Measurements from ENCODE around the gene ZNF837.
"Not testable (repeated sequence)": the region's sequence is repeated elsewhere in the genome, so short reads cannot be mapped to it uniquely, and the experiment has no call there.

The ZNF837 gene

DNA sequence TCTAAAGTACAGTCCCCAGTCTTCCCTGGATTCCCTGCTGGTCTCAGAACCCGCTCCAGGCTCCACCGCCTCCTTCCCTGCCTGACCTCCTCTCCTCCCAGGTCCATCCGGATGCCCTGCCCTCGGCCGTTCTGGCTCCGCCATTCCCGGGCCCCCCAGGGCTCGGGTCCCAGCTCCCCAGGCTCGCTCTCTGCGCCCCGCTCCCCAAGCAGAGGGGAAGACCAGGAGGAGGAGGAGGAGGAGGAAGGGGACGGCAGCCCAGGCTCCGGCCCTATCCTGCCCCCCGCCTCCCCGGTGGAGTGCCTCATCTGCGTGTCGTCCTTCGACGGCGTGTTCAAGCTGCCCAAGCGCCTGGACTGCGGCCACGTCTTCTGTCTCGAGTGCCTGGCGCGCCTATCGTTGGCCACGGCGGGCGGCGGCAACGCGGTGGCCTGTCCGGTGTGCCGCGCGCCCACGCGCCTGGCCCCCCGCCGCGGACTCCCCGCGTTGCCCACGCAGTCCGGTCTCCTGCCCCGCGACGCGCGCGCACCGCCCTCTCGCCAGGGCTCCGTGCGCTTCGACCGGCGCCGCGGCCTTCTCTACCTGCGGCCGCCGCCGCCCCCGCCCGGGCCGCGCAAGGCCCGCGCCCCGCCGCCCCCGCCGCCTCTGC lies 15.3 kb upstream of the ZNF837 start:
- DNase-seq, result peak; percentile 57

- peak; percentile 50 for DNase-seq
Measured at GRCh38 chr19:58395220-58395978, 14.6 kb upstream of the ZNF837 start, which contains the start of gene RNF225. RNF225 (plus strand) TSS chr19:58395656; CDS start chr19:58396090, 434 bp downstream.

- DNase-seq, result no peak
Measured at GRCh38 chr19:58394821-58395219, 14.0 kb upstream of the ZNF837 start.

DNA sequence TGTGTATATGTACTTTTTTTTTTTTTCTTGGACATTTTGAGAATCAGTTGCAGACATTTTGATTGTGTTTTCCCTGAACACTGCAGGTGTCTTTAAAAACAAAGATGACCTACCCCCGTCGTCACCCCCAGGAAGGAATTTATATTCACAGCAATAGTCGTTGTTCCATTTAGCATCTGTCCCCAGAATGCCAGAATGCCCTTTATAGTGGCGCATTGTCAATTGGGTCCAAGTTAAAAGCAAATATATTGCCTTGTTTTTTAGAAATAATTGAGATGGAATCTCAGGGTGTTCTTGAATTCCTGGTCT lies 12.8 kb upstream of the ZNF837 start:
- DNase-seq, result no peak

DNA sequence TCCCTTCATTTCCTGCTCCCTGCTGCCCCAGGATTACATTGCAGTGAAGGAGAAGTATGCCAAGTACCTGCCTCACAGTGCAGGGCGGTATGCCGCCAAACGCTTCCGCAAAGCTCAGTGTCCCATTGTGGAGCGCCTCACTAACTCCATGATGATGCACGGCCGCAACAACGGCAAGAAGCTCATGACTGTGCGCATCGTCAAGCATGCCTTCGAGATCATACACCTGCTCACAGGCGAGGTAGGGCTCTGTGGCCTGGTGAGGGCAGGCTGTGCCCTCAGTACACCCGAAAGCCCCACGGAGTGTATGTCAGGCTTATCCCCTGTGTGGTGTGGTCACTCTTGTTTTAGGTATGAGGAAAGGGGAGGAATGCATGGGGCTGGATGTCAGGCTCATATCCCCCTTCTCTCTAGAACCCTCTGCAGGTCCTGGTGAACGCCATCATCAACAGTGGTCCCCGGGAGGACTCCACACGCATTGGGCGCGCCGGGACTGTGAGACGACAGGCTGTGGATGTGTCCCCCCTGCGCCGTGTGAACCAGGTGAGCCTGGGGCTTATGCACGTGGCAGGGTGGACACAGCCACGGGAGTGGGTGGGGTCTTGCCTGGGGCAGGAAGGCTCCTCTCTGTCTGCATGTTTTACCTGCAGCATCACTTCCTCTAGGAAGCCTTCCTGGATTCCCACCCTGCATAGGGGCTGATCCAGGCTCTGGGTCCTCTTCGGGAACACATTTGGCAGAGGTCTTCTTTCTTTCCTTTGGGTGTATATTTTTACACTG lies 12.3 kb upstream of the ZNF837 start:
- no peak for DNase-seq

GRCh38 chr19:58388175-58388526 lies 7.3 kb upstream of the ZNF837 start:
- DNase-seq, result no peak

GRCh38 chr19:58387338-58388174 lies 6.7 kb upstream of the ZNF837 start:
- peak; percentile 35 for DNase-seq

DNA sequence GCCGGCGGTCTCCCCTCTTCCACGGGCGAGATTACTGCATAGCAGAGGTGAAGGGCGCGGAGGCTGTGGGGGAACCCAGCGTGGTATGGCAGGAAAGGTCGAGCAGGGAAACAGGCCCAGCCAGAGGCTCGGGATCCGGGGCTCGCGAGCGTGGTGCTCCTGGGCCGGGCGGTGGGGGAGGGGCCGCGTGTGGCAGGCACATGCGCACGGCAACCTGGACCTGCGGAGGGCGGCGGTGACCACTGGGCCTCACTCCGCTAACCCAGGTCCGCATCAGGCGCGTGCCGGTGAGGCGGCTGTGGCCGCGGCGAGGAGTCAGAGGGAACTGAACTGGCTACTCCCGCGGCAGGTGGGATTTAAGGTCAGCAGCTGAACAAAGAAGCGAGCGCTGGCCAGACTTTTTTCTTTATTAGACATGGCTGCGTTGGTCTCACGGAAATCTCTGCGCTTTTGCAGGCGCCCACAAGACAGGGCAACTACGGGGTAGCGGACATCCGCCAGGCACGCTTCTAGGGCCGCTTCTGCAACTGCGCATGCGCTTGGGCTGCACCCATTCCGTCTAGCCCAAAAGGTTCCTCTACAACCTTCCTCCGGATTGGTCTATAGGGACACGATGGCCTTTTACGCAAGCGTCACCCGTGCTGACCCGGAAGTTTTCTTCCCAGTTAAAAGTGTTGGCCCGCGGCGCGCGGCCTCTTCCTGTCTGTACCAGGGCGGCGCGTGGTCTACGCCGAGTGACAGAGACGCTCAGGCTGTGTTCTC lies 5.9 kb upstream of the ZNF837 start, which contains the start of gene RPS5:
Gene RPS5 (plus strand): TSS at position 694 of the 762 bp plus-strand sequence. CDS start 869 bp downstream, outside the sequence.
- peak; percentile 100 for DNase-seq

GRCh38 chr19:58385891-58386575 lies 5.2 kb upstream of the ZNF837 start:
- peak; percentile 47 for DNase-seq

DNA sequence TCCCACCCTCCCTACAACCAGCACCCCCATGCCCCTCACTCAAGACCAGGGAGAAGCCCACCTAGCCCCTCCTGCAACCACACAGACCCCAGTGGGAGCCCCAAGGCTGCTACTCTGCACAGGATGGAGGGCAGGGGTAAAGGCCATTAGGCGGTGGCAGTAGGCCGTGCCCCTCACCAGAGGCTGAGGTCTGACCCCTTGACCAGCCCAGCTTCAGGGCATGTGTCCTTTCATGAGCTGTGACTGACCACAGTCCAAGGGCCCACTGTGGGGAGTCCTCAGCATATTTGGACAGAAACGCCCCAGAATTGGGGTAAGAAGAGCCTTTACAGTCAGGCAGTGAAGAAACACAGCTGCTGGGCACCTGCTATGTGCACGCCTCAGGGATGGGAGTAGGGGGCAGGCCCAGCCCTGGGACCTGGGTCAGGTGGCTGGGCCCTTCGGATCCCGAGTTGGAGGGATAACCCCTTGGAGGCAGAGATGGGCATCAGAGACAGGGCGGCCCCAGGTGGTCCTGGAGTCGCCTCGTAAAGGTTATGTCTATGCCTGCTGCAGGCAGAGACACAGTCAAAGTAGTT lies 4.6 kb upstream of the ZNF837 start:
- DNase-seq, result no peak

DNA sequence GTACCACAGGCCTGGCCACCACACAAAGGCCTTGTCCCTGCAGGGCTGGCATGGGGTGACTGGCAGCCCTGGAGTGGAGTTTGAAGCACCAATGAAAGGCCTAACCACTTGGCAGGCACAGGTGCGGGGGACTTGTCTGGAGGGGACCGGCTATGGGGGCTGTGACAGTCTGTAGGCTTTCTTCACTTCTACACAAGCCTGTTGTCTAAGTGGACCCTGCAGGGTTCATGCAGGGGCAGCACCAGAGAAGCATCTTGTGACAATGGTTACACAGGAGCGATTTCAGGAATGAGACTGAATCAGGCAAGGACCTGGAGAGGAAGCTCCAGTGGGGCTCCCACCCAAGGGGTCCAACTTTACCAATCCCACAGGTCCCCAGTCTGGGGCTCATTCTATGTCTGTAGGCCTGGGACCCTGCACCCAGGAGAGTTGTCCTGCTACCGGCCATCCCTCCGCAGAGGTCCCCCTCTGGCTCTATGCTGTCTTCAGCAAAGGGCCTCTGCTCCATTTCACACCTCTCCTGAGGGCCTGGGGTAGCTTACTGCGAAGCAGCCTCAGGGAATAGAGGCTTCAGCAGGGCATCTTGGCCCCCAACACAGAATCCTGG lies 2.3 kb upstream of the ZNF837 start:
- no peak for DNase-seq

DNA sequence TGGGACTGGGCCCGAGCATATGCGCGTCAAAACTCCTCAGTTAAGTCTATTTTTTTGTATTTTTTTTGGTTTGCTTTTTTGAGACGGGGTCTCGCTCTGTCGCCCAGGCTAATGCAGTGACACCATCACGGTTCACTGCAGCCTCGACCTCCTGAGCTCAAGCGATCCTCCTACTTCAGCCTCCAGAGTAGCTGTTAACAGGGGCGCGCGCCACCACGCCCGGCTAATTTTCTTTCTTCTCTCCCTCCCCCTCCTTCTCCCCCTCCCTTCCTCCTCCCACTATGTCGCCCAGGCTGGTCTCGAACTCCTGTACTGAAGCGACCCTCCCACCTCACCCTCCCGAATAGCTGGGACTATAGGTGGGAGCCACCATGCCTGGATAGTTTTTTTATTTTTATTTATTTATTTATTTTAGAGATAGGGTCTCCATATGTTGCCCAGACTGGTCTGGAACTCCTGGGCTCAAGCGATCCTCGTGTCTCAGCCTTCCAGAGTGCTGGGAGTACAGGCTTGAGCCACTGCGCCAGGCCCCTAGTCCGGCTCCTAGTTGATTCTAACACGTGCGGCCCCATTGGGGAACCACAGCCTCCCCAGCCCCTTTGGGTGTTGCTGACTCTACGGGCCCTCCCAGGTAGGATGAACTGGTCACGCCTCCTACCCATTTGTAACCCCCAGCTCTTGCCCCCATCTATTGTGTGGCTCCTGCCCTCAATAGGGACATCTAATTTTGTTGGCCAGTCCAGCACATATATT lies 806 bp upstream of the ZNF837 start:
- DNase-seq, result no peak

- peak; percentile 34 for DNase-seq
Measured at GRCh38 chr19:58380037-58380661, 681 bp downstream of the ZNF837 start.

DNA sequence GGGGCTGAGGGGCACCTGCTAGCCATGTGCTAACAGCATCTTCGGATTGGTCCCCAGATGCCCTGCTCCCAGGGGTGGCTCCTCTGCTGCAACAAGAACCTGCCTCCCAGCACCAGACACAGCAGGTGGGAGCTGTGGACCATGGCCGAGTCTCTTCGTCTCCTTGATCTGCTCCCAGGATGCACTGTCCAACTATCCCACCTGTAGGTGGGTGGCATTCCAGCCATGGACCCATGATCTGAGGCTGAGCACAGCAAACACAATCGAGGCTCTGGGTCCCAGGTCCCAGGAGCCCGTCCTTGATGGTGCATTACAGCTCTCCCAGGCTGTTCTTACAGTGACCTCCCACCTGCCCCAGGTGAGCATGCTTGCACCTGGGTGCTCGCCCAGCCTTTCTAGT lies 1.6 kb downstream of the ZNF837 start:
- DNase-seq, result no peak

DNA sequence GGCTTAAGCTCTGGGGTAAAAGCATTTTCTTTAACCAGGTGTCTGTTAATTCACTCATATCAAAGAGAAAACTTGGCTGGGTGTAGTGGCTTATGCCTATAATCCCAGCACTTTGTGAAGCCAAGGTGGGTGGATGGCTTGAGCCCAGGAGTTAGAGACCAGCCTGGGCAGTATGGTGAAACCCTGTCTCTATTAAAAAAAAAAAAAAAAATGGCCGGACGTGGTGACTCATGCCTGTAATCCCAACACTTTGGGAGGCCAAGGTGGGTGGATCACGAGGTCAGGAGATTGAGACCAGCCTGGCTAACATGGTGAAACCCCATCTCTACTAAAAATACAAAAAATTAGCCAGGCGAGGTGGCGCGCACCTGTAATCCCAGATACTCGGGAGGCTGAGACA lies 4.1 kb downstream of the ZNF837 start:
- not testable (repeated sequence) for DNase-seq

GRCh38 chr19:58374200-58374599 lies 6.6 kb downstream of the ZNF837 start:
- no peak for DNase-seq

- peak; percentile 50 for DNase-seq
Measured at GRCh38 chr19:58372311-58373133, 8.3 kb downstream of the ZNF837 start.

All from hematopoietic multipotent progenitor cell treated with erythropoietin and hydrocortisone succinate and interleukin-3 and kit ligand, for 4 days (in vitro differentiated cells).